EL (cell line): ENCODE data around the gene NRSN2.

Source experiments
- DNase-seq: peaks from one replicate; pipeline ENCODE4 v3.0.0-alpha.2; 2016

The NRSN2 gene

DNA sequence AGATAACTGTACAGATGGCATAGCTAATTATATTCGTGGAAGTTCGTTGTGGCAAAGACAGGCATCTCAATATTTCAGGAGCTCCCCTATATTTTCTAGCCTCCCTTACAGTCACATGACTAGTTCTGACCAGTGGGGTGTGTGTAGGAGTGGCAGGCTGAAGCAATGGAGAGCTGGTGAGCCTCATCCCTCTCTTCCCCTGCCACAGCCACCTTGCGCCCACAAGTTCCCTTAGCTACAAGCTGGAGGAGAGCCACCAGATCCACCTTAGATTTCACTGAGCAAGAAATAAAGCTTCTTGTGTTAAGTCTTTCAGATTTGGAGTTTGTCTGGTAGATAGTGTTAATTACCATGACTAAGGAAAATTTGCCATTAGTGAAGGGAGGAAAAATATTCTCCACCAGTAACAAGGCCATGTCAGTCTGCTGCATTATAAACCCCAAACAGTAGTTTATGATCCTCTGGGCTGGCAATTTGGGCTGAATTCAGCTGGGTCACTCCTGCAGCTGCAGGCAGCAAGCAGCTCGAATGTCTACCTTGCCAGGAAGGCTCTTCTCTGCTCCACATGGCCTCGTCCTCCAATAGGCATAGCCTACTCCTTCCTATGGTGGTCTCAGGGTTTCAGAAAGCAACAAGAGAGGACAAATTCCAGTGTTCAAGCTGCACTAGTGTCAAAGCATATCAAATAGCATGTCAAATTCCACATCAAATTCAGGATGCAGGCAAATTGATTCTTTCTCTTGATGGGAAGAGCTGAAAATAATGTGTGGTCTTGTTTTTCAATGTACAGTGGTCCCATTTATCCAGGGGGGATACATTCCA is 53.8 kb downstream of the NRSN2 start:
- no peak for DNase-seq

DNA sequence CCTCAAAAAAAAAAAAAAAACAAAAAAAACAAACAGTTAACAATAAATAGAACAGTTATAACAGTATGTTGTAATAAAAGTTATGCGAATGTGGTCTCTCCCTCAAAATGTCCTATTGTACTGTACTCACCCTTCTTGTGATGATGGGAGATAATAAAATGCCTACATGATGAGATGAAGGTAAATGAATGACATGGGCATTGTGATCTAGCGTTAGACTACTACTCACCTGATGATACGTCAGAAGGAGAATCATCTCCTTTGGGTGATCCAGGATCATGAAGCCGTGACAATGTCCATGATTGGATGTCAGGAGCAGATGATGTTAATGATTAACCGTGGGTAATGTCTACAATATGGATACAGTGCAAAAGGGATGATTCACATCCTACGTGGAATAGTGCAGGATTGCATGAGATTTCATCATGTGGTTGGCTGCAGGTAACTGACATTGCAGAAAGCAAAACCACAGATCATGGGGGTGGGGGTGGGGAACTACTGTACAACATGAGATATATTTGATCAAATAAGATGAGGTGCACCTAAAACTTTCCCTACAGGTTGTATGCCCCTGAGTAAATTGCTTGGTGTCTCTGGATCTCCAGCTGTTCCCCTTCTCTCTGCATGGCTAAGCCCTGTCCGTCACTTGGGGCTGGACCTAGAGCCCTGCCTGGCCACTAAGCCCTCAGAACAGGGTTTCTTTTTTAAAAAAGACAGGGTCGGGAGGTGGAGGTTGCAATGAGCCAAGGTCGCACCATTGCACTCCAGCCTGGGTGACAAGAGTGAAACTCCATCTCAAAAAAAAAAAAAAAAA is 55.0 kb downstream of the NRSN2 start:
- DNase-seq, result peak; percentile 67

DNA sequence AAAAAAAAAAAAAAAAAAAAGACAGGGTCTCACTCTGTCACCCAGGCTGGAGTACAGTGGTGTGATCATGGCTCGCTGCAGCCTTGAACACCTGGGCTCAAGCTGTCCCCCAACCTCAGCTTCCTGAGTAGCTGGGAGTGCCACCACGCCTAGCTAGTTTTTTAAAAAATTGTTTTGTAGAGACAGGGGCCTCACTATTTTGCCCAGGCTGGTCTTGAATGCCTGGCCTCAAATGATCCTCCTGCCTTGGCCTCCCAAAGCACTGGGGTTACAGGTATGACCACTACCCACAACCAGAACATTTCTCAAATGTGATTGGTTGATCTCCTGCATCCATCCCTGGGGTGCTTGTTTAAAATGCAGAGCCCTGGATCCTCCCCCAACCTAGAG is 55.6 kb downstream of the NRSN2 start:
- no peak for DNase-seq

DNA sequence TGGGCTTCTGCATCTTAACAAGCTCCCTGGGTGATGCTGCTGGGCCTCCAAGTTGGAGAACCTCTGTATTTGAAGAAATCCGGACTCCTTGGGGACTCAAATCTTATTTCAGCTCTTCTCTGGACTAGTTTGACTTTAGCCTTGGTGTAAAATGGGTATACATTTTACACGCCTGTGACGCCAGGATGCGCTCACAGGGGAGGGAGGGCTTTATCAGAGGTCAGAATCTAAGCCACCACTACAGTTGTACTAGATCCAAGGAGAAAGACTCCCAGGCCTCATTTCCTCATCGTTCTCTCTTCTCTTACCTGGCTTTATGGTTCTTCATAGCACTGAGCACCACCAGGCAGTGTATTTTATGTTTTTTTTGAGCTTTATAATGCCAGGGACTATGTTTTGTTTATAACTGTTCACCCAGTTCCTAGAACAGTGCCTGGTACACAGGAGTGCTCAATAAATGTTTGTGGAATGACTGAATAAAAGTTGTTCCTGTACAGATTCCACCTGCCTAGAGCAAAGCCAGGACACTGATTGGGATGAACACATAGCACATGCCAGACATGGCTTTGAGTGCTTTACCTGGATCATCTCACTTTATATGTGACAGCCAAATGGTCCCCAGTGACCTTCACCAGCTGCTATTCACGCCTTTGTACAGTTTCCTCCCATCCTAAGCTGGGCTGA is 56.1 kb downstream of the NRSN2 start:
- no peak for DNase-seq

DNA sequence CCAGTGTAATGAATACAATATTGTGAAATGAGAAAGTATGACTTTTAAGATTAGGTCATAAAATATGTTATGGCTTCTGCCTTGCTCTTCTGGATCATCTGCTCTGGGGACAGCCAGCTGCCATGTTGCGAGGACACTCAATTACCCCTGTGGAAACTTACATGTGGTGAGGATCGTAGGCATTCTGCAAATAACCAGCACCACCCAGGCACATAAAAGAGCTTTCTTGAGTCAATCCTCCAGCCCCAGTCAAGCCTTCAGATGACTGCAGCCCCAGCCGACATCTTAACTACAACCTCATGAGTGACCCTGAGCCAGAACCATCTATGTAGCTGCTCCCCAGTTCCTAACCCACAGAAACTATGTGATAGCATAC is 56.7 kb downstream of the NRSN2 start:
- no peak for DNase-seq

DNA sequence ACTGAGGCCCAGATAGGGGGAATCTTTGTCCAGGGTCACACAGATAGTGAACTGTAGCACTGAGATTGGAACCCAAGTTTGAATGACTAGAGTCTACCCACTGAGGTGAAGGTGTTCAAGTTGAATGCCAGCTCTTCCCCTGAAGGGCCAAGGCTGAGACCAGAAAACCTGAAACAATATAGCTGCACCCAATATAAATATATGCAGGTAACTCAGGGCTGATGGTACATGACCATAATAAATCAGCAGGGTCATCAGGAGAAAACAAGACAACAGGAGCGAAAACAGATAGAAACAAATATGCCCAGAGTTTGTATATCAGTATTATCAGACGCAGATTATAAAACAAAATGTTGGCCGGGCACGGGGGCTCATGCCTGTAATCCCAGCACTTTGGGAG is 57.2 kb downstream of the NRSN2 start:
- DNase-seq, result no peak
